Measurements from ENCODE around the gene LTBP1.

LTBP1 gene

DNA sequence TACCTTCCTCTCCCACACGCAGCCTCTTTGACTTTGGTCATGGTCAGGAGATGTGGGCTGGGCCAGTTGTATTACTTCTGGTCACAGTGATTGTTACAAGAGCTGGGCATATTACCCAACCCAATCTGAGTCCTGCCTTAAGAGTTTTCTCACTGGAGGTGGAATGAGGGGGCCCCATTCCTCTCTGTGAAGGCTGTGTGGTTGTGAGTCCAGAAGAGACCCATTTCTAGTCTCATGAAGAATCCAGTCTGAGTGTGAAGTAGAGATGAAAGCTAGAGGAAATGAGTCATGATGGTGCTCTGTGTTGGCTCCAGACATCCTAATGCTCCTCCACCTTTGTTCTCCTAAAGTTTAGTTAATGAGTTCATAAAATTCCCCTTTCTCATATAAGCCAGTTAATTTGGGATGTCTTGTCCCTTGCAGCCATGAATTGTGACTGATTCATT, 478.9 kb downstream of the LTBP1 start:
- DNase-seq (ENCODE audit: extremely low read depth, low read depth), result no peak

DNA sequence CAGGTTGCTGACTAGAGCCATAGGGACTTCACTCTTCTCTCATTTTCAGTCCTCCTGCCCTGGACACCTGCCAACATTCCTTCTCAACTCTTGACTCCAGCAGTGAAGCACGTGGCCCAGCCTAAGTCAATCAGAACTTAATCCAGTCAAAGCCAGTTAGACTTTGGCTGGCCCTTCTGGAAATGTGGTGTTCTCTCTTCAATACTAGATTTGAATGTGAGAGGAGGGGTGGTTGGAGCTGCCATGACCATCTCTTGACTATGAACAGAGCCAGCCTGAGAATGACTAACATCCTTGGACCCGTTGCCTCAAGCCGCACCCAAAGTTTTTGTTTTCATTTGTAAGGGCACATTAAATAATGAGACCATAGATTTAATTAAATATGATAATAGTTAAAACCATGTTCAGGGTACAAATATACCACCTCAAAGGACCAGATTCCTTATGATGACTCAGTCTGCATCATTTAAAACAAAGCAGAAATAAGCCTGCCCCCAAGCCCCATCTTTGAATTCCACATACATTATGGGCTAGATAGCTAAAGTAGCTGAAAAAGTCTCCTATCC, 480.0 kb downstream of the LTBP1 start:
- TF ChIP-seq, protein P1, sequence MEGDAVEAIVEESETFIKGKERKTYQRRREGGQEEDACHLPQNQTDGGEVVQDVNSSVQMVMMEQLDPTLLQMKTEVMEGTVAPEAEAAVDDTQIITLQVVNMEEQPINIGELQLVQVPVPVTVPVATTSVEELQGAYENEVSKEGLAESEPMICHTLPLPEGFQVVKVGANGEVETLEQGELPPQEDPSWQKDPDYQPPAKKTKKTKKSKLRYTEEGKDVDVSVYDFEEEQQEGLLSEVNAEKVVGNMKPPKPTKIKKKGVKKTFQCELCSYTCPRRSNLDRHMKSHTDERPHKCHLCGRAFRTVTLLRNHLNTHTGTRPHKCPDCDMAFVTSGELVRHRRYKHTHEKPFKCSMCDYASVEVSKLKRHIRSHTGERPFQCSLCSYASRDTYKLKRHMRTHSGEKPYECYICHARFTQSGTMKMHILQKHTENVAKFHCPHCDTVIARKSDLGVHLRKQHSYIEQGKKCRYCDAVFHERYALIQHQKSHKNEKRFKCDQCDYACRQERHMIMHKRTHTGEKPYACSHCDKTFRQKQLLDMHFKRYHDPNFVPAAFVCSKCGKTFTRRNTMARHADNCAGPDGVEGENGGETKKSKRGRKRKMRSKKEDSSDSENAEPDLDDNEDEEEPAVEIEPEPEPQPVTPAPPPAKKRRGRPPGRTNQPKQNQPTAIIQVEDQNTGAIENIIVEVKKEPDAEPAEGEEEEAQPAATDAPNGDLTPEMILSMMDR (IDR thresholded peaks at IDR 0.05; ENCODE audit: low read depth, low read length), result no peak
- DNase-seq (ENCODE audit: extremely low read depth, low read depth), result peak; percentile 79

More for the DNA sequence above, 478.9 kb downstream of the LTBP1 start:
- TF ChIP-seq, protein P1 (IDR thresholded peaks at IDR 0.05; ENCODE audit: low read depth, low read length), result no peak

DNA sequence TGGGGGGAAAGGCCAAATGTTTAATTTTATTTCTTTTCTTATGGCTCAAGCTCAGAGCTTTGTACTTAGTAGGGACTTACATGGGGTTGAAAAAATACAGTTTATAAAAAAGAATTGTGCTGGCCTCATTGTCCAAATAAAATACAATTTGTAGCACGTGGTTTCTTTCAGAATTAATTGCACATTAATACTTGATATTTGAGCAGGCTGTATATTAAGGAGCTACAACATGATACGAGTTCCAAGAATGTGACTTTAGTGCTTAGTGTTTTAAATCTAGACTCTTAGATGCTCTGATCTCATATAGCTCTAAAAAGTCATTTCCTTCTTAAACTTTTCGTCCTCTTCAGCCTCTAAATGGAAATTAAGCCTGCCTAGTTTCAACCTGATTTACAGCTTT, 483.3 kb downstream of the LTBP1 start:
- DNase-seq (ENCODE audit: extremely low read depth, low read depth), result no peak
- TF ChIP-seq, protein P1 (IDR thresholded peaks at IDR 0.05; ENCODE audit: low read depth, low read length), result no peak

DNA sequence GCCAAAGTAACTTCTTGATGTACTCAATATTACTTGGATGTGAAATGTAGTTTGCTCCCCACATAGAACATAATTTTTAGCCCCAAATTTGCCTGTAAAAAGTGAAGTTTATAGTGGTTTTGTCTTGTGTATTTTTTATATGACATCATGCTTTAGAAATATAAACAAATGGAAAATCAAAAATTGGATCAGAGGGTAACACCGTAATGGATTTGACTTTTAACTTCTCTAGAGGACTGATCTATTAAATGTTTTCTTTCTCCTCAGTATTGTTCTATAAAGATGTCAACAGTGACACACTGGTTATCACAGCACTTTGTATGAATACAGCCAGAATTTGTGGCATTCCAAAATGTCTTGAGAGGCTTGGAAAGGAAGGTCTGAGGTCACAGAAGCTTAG, 484.1 kb downstream of the LTBP1 start:
- TF ChIP-seq, protein P1 (IDR thresholded peaks at IDR 0.05; ENCODE audit: low read depth, low read length), result no peak
- DNase-seq (ENCODE audit: extremely low read depth, low read depth), result no peak

DNA sequence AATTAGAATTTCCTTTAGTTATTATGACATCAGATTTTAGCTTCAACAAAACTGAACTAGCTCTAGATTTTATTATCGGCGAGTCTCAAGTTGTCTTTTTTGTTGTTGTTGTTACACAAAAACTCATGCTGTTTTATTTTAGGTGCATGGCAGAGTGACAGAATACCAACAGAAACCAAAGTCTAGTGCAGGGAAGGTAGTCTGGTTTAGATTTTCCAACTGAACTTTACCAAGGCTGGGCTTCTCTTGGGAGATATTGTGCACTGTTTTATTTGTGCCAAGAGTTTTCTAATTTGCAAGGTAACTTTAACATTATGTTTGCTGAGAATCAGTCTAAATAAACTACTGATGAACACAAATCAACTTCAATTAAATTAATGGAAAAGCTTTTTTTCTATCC, 486.1 kb downstream of the LTBP1 start:
- TF ChIP-seq, protein P1 (IDR thresholded peaks at IDR 0.05; ENCODE audit: low read depth, low read length), result no peak
- no peak for DNase-seq (ENCODE audit: extremely low read depth, low read depth)

DNA sequence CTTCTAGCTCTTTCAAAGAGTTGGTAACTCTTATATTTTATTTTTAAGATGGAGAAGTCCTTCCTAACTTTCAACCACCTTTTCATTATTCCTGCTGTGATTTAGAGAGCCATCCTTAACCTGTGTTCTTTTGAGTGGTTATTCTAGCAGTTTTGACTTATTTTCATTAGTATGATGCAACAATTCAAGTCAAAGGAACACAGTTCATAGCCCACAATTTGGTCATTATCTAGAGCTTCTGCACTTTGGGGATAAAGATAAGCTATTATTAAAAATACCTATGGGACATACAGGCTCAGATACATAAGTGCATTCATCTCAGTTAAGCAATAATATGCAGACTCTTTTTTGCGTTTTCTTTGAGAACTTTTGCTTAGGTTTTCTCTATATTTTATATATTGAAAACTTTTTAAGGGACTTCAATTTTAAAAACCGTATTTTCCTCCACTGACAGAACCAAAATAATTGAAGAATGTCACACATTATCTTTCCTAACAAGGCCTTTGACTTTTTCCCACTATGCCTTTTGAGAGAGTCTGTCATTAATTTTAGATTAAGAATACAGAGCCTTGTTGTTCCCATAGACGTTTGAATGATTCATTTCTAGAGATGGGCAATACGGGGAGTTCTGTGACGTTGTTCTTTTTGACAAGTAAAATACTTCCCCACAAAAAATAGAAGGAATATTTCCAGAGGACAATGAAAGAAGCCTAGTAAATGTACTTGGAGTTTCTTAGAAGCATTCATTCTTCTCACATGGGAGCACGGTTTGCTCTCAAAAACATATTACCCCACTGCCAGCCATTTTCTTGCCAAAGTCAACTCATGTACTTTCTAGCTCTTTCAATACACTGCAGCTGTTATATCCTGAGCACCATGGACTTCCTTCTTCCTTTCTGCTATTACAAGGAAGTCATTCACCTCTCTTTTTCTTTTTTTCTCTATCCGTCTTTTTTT, 486.8 kb downstream of the LTBP1 start:
- TF ChIP-seq, protein P1 (IDR thresholded peaks at IDR 0.05; ENCODE audit: low read depth, low read length), result no peak
- DNase-seq (ENCODE audit: extremely low read depth, low read depth), result no peak

DNA sequence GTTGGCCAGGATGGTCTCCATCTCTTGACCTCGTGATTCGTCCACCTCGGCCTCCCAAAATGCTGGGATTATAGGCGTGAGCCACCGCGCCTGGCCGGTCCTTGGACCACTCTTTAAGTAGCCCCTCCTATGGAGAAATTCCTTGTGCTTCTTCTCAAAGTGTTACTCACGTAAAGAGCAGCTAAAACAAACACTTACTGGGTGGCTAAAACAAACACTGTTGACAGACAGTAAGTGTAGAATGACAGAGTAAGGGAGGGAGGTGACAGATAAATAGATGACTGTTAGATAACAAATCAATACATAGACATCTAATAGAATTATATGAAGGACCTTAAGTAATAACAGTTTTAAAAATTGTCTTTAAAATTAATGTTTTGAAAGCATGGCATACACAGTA, 488.8 kb downstream of the LTBP1 start:
- TF ChIP-seq, protein P1 (IDR thresholded peaks at IDR 0.05; ENCODE audit: low read depth, low read length), result no peak
- DNase-seq (ENCODE audit: extremely low read depth, low read depth), result no peak
